GM12878 (cell line): ENCODE data around the gene SHROOM3. TPM values are rescaled to one million over a fixed set of nuclear protein-coding genes. Genes with fewer than 3 reads are reported as not detected.

ENCODE experiments used
- ATAC-seq: fragments of 200-7000 bp; cut with Tn5 transposase; 3 replicates; pipeline ENCODE4 v1.9.1; 2020; ENCODE audit warnings: mild to moderate bottlenecking, moderate library complexity
- BruUV-seq: library from RNA; stranded (reverse); fragments of 400-500 nt; replicated peaks from 2 replicates; lab custom pipeline; 2021; lab: Mats Ljungman, UMichigan
- CTCF ChIA-PET: fragments of 300-600 bp; sonication (Branson Sonifier 250); formaldehyde crosslinking; extraction: SDS; loops from one replicate; lab custom pipeline; 2021; ENCODE audit warnings: inconsistent platforms; lab: Yijun Ruan, JAX
- POLR2A ChIA-PET: fragments of 350-600 bp; formaldehyde crosslinking; extraction: SDS; loops from one replicate; lab custom pipeline; 2021; ENCODE audit warnings: inconsistent platforms; lab: Charles Lee
- RAD21 ChIA-PET: fragments of 300-600 bp; sonication (Branson Sonifier 250); formaldehyde crosslinking; loops from one replicate; lab custom pipeline; 2023; ENCODE audit warnings: antibody characterized with exemption; ENCODE audit not compliant: unreplicated experiment; lab: Charles Lee
- SMC1A ChIA-PET: fragments of 300-600 bp; sonication (Branson Sonifier 250); formaldehyde crosslinking; loops from one replicate; lab custom pipeline; 2023; ENCODE audit not compliant: unreplicated experiment, uncharacterized antibody; lab: Charles Lee
- DNase-seq: peaks from one replicate; pipeline ENCODE4 v3.0.0-alpha.2; 2011; ENCODE audit warnings: low read depth, low spot score
- FAIRE-seq: peaks from 3 replicates; lab custom pipeline; 2011; peaks lifted over from hg19 to GRCh38; lab: Jason Lieb, UNC
- H2AFZ ChIP-seq: 2 replicates; pipeline ENCODE4 v1.6.0; 2011; ENCODE audit warnings: low read depth, low read length, control low read depth; ENCODE audit not compliant: control insufficient read depth
- H3K27ac ChIP-seq: 2 replicates; pipeline ENCODE4 v1.5.1; 2011; ENCODE audit warnings: control low read depth; ENCODE audit not compliant: control insufficient read depth, insufficient read depth
- H3K27me3 ChIP-seq, 2 experiments: replicated peaks in 1 of 2; 2 replicates each; pipeline versions ENCODE4 v1.6.0 to v1.6.1; 2011; ENCODE audit warnings: low read length in 1 of 2; ENCODE audit not compliant: control insufficient read depth in 2 of 2, insufficient read depth in 2 of 2
- H3K36me3 ChIP-seq, 2 experiments: 2 replicates each; pipeline ENCODE4 v1.5.1; 2011; ENCODE audit warnings: low read length in 1 of 2; ENCODE audit not compliant: control insufficient read depth in 2 of 2, insufficient read depth in 2 of 2
- H3K4me1 ChIP-seq: 2 replicates; pipeline ENCODE4 v1.6.1; 2011; ENCODE audit warnings: mild to moderate bottlenecking, low read length, moderate library complexity, mixed read lengths; ENCODE audit not compliant: control insufficient read depth, insufficient read depth
- H3K4me2 ChIP-seq: 2 replicates; pipeline ENCODE4 v1.6.0; 2011; ENCODE audit warnings: control low read depth; ENCODE audit not compliant: control insufficient read depth, insufficient read depth
- H3K4me3 ChIP-seq: fragments of 200-600 bp; sonication (generic); 2 replicates; pipeline ENCODE4 v1.5.1; 2016
- H3K79me2 ChIP-seq: 2 replicates; pipeline ENCODE4 v1.6.0; 2011; ENCODE audit warnings: low read length; ENCODE audit not compliant: control insufficient read depth, insufficient read depth
- H3K9ac ChIP-seq: 2 replicates; pipeline ENCODE4 v1.8.0; 2011; ENCODE audit warnings: low read length, control low read depth, mixed read lengths; ENCODE audit not compliant: control insufficient read depth, insufficient read depth
- H3K9me3 ChIP-seq: replicated peaks from 3 replicates; pipeline ENCODE4 v1.5.1; 2011; ENCODE audit warnings: mild to moderate bottlenecking, low read length; ENCODE audit not compliant: control insufficient read depth, insufficient read depth
- H4K20me1 ChIP-seq: 2 replicates; pipeline ENCODE4 v1.6.0; 2011; ENCODE audit not compliant: control insufficient read depth, insufficient read depth
- BMI1 ChIP-seq: fragments of 450-650 bp; IDR thresholded peaks from 2 replicates; pipeline ENCODE4 v1.6.1; 2016; ENCODE audit warnings: mild to moderate bottlenecking, moderate library complexity, borderline replicate concordance
- CEBPB ChIP-seq, 2 experiments: fragments of 150-350 bp in 1 of 2; IDR thresholded peaks; 2 replicates each; pipeline ENCODE4 v1.6.1; 2012 to 2014; ENCODE audit warnings: low read depth in 2 of 2, low read length in 2 of 2, borderline replicate concordance in 1 of 2, inconsistent platforms in 1 of 2
- NKRF ChIP-seq: fragments of 450-650 bp; conservative IDR thresholded peaks from 2 replicates; pipeline ENCODE4 v1.6.1; 2017; ENCODE audit warnings: mild to moderate bottlenecking, moderate library complexity
- POU2F2 ChIP-seq: IDR thresholded peaks from 3 replicates; pipeline ENCODE4 v1.6.1; 2011; ENCODE audit warnings: low read depth, mild to moderate bottlenecking, low read length, borderline replicate concordance
- SIX5 ChIP-seq: IDR thresholded peaks from 2 replicates; pipeline ENCODE4 v1.6.1; 2011; ENCODE audit warnings: mild to moderate bottlenecking, low read depth, low read length, moderate library complexity; ENCODE audit not compliant: severe bottlenecking
- SREBF2 ChIP-seq: IDR thresholded peaks from 2 replicates; pipeline ENCODE4 v1.6.1; 2012; ENCODE audit warnings: mild to moderate bottlenecking, low read length
- SUZ12 ChIP-seq: fragments of 200-600 bp; sonication (generic); IDR thresholded peaks from one replicate; pipeline ENCODE4 v1.6.1; 2018; ENCODE audit warnings: antibody characterized with exemption, mild to moderate bottlenecking; ENCODE audit not compliant: unreplicated experiment
- ZNF274 ChIP-seq: IDR thresholded peaks from one replicate; pipeline ENCODE4 v1.8.0; 2011; ENCODE audit not compliant: insufficient read length, insufficient read depth
- ZNF622 ChIP-seq: fragments of 450-650 bp; IDR thresholded peaks from 2 replicates; pipeline ENCODE4 v1.6.1; 2017; ENCODE audit warnings: mild to moderate bottlenecking, inconsistent platforms
- WGBS: methylation state at CpG from one replicate; pipeline ENCODE4 v1.1.6; 2016; ENCODE audit warnings: low lambda C conversion rate; ENCODE audit not compliant: insufficient replicate concordance, insufficient coverage; ENCODE audit errors: missing lambda C conversion rate; 5-methylcytosine and 5-hydroxymethylcytosine counted together
- in situ Hi-C: fragments of 300-500 bp; cut with MboI; formaldehyde crosslinking; loops from 9 replicates; pipeline ENCODE4 v1.14.3; 2018; ENCODE audit warnings: mixed read lengths
- intact Hi-C: fragments of 100-400 bp; cut with micrococcal nuclease; formaldehyde crosslinking; loops from one replicate; pipeline ENCODE4 v1.14.2; 2022; ENCODE audit not compliant: unreplicated experiment
- polyA plus RNA-seq, 11 experiments: library from polyadenylated mRNA; depleted of rRNA in 4 of 11; unstranded in 6 of 11; stranded (reverse) in 5 of 11; fragments of >200 nt; fragmentation: Nextera tagmentation in 4 of 11; fragmentation: Illumina TruSeq in 1 of 11; extraction: Ambion mirVana in 4 of 11; extraction: Trizol in 1 of 11; gene quantifications; 1 replicate in 1 of 11; 2 replicates in 10 of 11; pipeline versions ENCODE4 v1.2.1 to v1.2.3, GENCODE V29; 2011 to 2016; ENCODE audit warnings: inconsistent platforms in 2 of 11, missing spikeins in 2 of 11, low read depth in 1 of 11
- total RNA-seq, 4 experiments: library from RNA; depleted of rRNA in 3 of 4; stranded (reverse); fragments of >200 nt in 3 of 4; fragmentation: Illumina TruSeq in 1 of 4; extraction: Trizol in 1 of 4; gene quantifications; 2 replicates each; pipeline versions ENCODE4 v1.2.1 to v1.2.3, GENCODE V29; 2013 to 2021
- TF ChIP-seq, protein P1 (sequence below): fragments of 450-650 bp; IDR thresholded peaks from 2 replicates; pipeline ENCODE4 v1.6.1; 2017; ENCODE audit warnings: mild to moderate bottlenecking, moderate library complexity

Gene SHROOM3
- total and polyA plus RNA-seq, 10 of the 15 experiments (the other 5 are each of a cell fraction or from before 2014, with no cell fraction given) = under 0.01 to 0.29 (median 0.08) TPM; not detected in 1

DNA sequence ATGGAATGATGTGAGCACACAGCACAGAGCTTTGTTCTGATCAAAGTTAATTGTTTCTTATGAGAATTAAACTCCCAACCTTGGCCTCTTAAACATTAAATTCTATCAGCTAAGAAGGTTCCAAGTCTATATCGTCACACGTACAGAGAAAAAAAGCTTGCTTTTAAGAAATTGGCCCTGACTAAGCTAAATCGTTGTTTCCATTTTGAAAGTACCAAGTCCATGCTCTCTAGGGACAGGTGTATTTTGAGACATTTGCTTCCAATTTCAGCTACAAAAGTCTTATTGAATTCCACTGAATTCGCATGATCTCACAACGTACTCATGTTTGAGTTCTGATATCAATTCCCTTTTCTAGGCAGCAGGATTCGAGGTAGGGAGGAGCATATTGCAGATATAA is 157.4 kb downstream of the SHROOM3 start:
- intact Hi-C loops = no loop called here
- 64% methylated on average over 6 of the region's 6 CpGs for WGBS

DNA sequence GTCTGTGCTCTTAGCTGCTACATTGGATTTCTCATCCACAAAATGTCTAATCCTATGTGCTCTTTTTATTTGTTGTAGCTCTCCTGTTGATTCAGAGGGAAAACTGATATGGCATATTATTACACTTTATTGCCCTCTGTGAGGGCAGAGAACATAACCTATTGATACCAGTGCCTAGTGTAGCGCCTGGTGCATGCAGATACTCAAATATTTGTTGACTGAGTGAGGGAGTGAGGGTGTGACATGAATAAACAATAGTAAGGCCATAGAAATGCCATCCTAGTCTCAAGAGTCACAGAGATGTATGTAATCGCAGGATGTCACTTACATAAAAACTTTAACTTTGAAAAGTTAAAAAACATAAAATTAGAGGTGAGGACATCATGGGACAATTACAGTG is 159.1 kb downstream of the SHROOM3 start:
- Histone ChIP-seq H3K79me2 (no peaks in the 10 kb centered on the region), H3K27me3 (peaks cover 0 to 8% of the 10 kb centered on the region in 2 experiments; a peak in 2 of 4 replicates), H3K9ac (no peak overlapping the region), H4K20me1 (no peaks in the 10 kb centered on the region), H3K9me3 (no peaks in the 10 kb centered on the region), H3K4me3 (no peak overlapping the region), H3K4me1 (no peaks in the 10 kb centered on the region), H3K36me3 (no peaks in the 10 kb centered on the region), H3K27ac (no peak overlapping the region), H3K4me2 (no peak overlapping the region), H2AFZ (no peak overlapping the region)
- intact Hi-C loops (no loop called here), in situ Hi-C loops (no loop called here)
- ATAC-seq (no peak), DNase-seq (no peak), FAIRE-seq (no peak)
- CTCF ChIA-PET = no interaction called here
- BruUV-seq = no TSS peak
- SMC1A ChIA-PET = no interaction called here
- WGBS = 47% methylated on average over 2 of the region's 2 CpGs
- RAD21 ChIA-PET = no interaction called here
- POLR2A ChIA-PET = no interaction called here
- TF ChIP-seq NKRF (no peak), SREBF2 (no peak), BMI1 (no peak), ZNF274 (no peak), SUZ12 (no peak)
- TF ChIP-seq, protein P1, sequence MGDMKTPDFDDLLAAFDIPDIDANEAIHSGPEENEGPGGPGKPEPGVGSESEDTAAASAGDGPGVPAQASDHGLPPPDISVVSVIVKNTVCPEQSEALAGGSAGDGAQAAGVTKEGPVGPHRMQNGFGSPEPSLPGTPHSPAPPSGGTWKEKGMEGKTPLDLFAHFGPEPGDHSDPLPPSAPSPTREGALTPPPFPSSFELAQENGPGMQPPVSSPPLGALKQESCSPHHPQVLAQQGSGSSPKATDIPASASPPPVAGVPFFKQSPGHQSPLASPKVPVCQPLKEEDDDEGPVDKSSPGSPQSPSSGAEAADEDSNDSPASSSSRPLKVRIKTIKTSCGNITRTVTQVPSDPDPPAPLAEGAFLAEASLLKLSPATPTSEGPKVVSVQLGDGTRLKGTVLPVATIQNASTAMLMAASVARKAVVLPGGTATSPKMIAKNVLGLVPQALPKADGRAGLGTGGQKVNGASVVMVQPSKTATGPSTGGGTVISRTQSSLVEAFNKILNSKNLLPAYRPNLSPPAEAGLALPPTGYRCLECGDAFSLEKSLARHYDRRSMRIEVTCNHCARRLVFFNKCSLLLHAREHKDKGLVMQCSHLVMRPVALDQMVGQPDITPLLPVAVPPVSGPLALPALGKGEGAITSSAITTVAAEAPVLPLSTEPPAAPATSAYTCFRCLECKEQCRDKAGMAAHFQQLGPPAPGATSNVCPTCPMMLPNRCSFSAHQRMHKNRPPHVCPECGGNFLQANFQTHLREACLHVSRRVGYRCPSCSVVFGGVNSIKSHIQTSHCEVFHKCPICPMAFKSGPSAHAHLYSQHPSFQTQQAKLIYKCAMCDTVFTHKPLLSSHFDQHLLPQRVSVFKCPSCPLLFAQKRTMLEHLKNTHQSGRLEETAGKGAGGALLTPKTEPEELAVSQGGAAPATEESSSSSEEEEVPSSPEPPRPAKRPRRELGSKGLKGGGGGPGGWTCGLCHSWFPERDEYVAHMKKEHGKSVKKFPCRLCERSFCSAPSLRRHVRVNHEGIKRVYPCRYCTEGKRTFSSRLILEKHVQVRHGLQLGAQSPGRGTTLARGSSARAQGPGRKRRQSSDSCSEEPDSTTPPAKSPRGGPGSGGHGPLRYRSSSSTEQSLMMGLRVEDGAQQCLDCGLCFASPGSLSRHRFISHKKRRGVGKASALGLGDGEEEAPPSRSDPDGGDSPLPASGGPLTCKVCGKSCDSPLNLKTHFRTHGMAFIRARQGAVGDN = no peak

More for the DNA sequence above, 157.4 kb downstream of the SHROOM3 start:
- ATAC-seq (no peak), DNase-seq (no peak)
- SMC1A ChIA-PET = no interaction called here
- BruUV-seq = no TSS peak
- Histone ChIP-seq H4K20me1 (no peaks in the 10 kb centered on the region), H3K27ac (no peak overlapping the region), H3K27me3 (peaks cover 0 to 8% of the 10 kb centered on the region in 2 experiments; a peak in 2 of 4 replicates), H3K4me1 (no peaks in the 10 kb centered on the region)
- in situ Hi-C loops = no loop called here
- no peak for TF ChIP-seq CEBPB (IDR thresholded peaks at IDR 0.05; ENCODE audit: borderline replicate concordance in 1 of 2, low read depth in 2 of 2, low read length in 2 of 2)
- no peak for TF ChIP-seq ZNF622
- TF ChIP-seq POU2F2 = no peak
- TF ChIP-seq SIX5 = no peak
- TF ChIP-seq, all 136 proteins: peak for 0
- ChIA-PET RAD21 (no interaction called here), POLR2A (no interaction called here), CTCF (interaction anchor here (1.0 kb wide), 1 partner anchor 131 kb away, joined by 3 read pairs; no protein-coding TSS in a partner anchor)
- Histone ChIP-seq H2AFZ (no peak overlapping the region), H3K9me3 (no peaks in the 10 kb centered on the region), H3K9ac (no peak overlapping the region), H3K4me2 (no peak overlapping the region), H3K79me2 (no peaks in the 10 kb centered on the region), H3K4me3 (no peak overlapping the region), H3K36me3 (no peaks in the 10 kb centered on the region)
- FAIRE-seq = no peak
